Measurements from ENCODE around the gene NAXE. TPM values are rescaled to one million over a fixed set of nuclear protein-coding genes. Genes with fewer than 3 reads are reported as not detected.

NAXE gene
- polyA plus RNA-seq (2013, experiment 1 of 4): 55.8 TPM
- polyA plus RNA-seq (2013, experiment 2 of 4): 57.2 TPM
- polyA plus RNA-seq (2013, experiment 3 of 4): 53.3 TPM
- polyA plus RNA-seq (2013, experiment 4 of 4): 58.4 TPM

GRCh38 chr1:156591432-156592157 lies at the start of gene NAXE:
NAXE (plus strand) TSS chr1:156591776; CDS start chr1:156591805, 29 bp downstream.
- Histone ChIP-seq H3K4me1 (ENCODE audit: control insufficient read depth, insufficient read depth, low read length) (peaks cover 4% of the 10 kb centered on the region), H3K9me3 (ENCODE audit: control insufficient read depth, low read length) (no peaks in the 10 kb centered on the region), H3K4me3 (ENCODE audit: insufficient read depth, low read depth, low read length) (peak within 1 kb of the TSS; percentile 90), H3K27me3 (ENCODE audit: control insufficient read depth, insufficient read depth, low read length, poor library complexity, severe bottlenecking) (no peaks in the 10 kb centered on the region), H3K36me3 (ENCODE audit: control insufficient read depth, insufficient read depth, low read length) (peaks cover 29% of the 10 kb centered on the region), H3K27ac (ENCODE audit: insufficient read depth, low read depth, low read length, poor library complexity, severe bottlenecking) (peak within 1 kb of the TSS; percentile 18)
- 1% methylated on average over 60 of the region's 60 CpGs for WGBS, 2 experiments

GRCh38 chr1:156543066-156543465 lies 48.5 kb upstream of the NAXE start:
- Histone ChIP-seq H3K27ac (ENCODE audit: insufficient read depth, low read depth, low read length, poor library complexity, severe bottlenecking) (no peak overlapping the region), H3K9me3 (ENCODE audit: control insufficient read depth, low read length) (no peaks in the 10 kb centered on the region), H3K4me3 (ENCODE audit: insufficient read depth, low read depth, low read length) (no peak overlapping the region), H3K4me1 (ENCODE audit: control insufficient read depth, insufficient read depth, low read length) (no peaks in the 10 kb centered on the region), H3K27me3 (ENCODE audit: control insufficient read depth, insufficient read depth, low read length, poor library complexity, severe bottlenecking) (no peaks in the 10 kb centered on the region), H3K36me3 (ENCODE audit: control insufficient read depth, insufficient read depth, low read length) (peaks cover 20% of the 10 kb centered on the region)
- WGBS, 2 experiments: 96 to 98% methylated on average over 1 of the region's 1 CpG

- no peaks in the 10 kb centered on the region for H3K27me3 ChIP-seq (ENCODE audit: control insufficient read depth, insufficient read depth, low read length, poor library complexity, severe bottlenecking)
- H3K36me3 ChIP-seq (ENCODE audit: control insufficient read depth, insufficient read depth, low read length): peaks cover 15% of the 10 kb centered on the region
- H3K4me3 ChIP-seq (ENCODE audit: insufficient read depth, low read depth, low read length): no peak overlapping the region
- no peak overlapping the region for H3K27ac ChIP-seq (ENCODE audit: insufficient read depth, low read depth, low read length, poor library complexity, severe bottlenecking)
- 96 to 98% methylated on average over 3 of the region's 3 CpGs for WGBS, 2 experiments
- no peaks in the 10 kb centered on the region for H3K4me1 ChIP-seq (ENCODE audit: control insufficient read depth, insufficient read depth, low read length)
- H3K9me3 ChIP-seq (ENCODE audit: control insufficient read depth, low read length): no peaks in the 10 kb centered on the region
Measured at GRCh38 chr1:156544592-156545102, 46.9 kb upstream of the NAXE start.

- no peak overlapping the region for H3K4me3 ChIP-seq (ENCODE audit: insufficient read depth, low read depth, low read length)
- 89 to 92% methylated on average over 3 of the region's 3 CpGs for WGBS, 2 experiments
- H3K9me3 ChIP-seq (ENCODE audit: control insufficient read depth, low read length): no peaks in the 10 kb centered on the region
- H3K27me3 ChIP-seq (ENCODE audit: control insufficient read depth, insufficient read depth, low read length, poor library complexity, severe bottlenecking): no peaks in the 10 kb centered on the region
- H3K4me1 ChIP-seq (ENCODE audit: control insufficient read depth, insufficient read depth, low read length): no peaks in the 10 kb centered on the region
- no peak overlapping the region for H3K27ac ChIP-seq (ENCODE audit: insufficient read depth, low read depth, low read length, poor library complexity, severe bottlenecking)
- peaks cover 7% of the 10 kb centered on the region for H3K36me3 ChIP-seq (ENCODE audit: control insufficient read depth, insufficient read depth, low read length)
Measured at GRCh38 chr1:156546267-156546666, 45.3 kb upstream of the NAXE start.

GRCh38 chr1:156547434-156547833 lies 44.1 kb upstream of the NAXE start:
- no peaks in the 10 kb centered on the region for H3K4me1 ChIP-seq (ENCODE audit: control insufficient read depth, insufficient read depth, low read length)
- no peaks in the 10 kb centered on the region for H3K27me3 ChIP-seq (ENCODE audit: control insufficient read depth, insufficient read depth, low read length, poor library complexity, severe bottlenecking)
- WGBS, 2 experiments: 93 to 97% methylated on average over 3 to 4 of the region's 4 CpGs
- peaks cover 7% of the 10 kb centered on the region for H3K36me3 ChIP-seq (ENCODE audit: control insufficient read depth, insufficient read depth, low read length)
- H3K4me3 ChIP-seq (ENCODE audit: insufficient read depth, low read depth, low read length): no peak overlapping the region
- H3K27ac ChIP-seq (ENCODE audit: insufficient read depth, low read depth, low read length, poor library complexity, severe bottlenecking): no peak overlapping the region
- H3K9me3 ChIP-seq (ENCODE audit: control insufficient read depth, low read length): no peaks in the 10 kb centered on the region

GRCh38 chr1:156547982-156548381 lies 43.6 kb upstream of the NAXE start:
- Histone ChIP-seq H3K4me3 (ENCODE audit: insufficient read depth, low read depth, low read length) (no peak overlapping the region), H3K27me3 (ENCODE audit: control insufficient read depth, insufficient read depth, low read length, poor library complexity, severe bottlenecking) (no peaks in the 10 kb centered on the region), H3K36me3 (ENCODE audit: control insufficient read depth, insufficient read depth, low read length) (peaks cover 7% of the 10 kb centered on the region), H3K27ac (ENCODE audit: insufficient read depth, low read depth, low read length, poor library complexity, severe bottlenecking) (no peak overlapping the region), H3K9me3 (ENCODE audit: control insufficient read depth, low read length) (no peaks in the 10 kb centered on the region), H3K4me1 (ENCODE audit: control insufficient read depth, insufficient read depth, low read length) (no peaks in the 10 kb centered on the region)
- WGBS, 2 experiments: 94 to 96% methylated on average over 9 of the region's 9 CpGs

GRCh38 chr1:156549390-156549789 lies 42.2 kb upstream of the NAXE start:
- 89 to 90% methylated on average over 2 of the region's 2 CpGs for WGBS, 2 experiments
- Histone ChIP-seq H3K36me3 (ENCODE audit: control insufficient read depth, insufficient read depth, low read length) (peaks cover 12% of the 10 kb centered on the region), H3K9me3 (ENCODE audit: control insufficient read depth, low read length) (no peaks in the 10 kb centered on the region), H3K4me3 (ENCODE audit: insufficient read depth, low read depth, low read length) (no peak overlapping the region), H3K27ac (ENCODE audit: insufficient read depth, low read depth, low read length, poor library complexity, severe bottlenecking) (no peak overlapping the region), H3K27me3 (ENCODE audit: control insufficient read depth, insufficient read depth, low read length, poor library complexity, severe bottlenecking) (no peaks in the 10 kb centered on the region), H3K4me1 (ENCODE audit: control insufficient read depth, insufficient read depth, low read length) (no peaks in the 10 kb centered on the region)

- H3K36me3 ChIP-seq (ENCODE audit: control insufficient read depth, insufficient read depth, low read length): peaks cover 14% of the 10 kb centered on the region
Measured at GRCh38 chr1:156549831-156550230, 41.7 kb upstream of the NAXE start.

GRCh38 chr1:156550346-156550745 lies 41.2 kb upstream of the NAXE start:
- H3K4me3 ChIP-seq (ENCODE audit: insufficient read depth, low read depth, low read length): no peak overlapping the region

More at GRCh38 chr1:156549831-156550230, 41.7 kb upstream of the NAXE start:
- H3K4me1 ChIP-seq (ENCODE audit: control insufficient read depth, insufficient read depth, low read length): no peaks in the 10 kb centered on the region
- H3K27ac ChIP-seq (ENCODE audit: insufficient read depth, low read depth, low read length, poor library complexity, severe bottlenecking): no peak overlapping the region
- no peaks in the 10 kb centered on the region for H3K27me3 ChIP-seq (ENCODE audit: control insufficient read depth, insufficient read depth, low read length, poor library complexity, severe bottlenecking)
- 96 to 98% methylated on average over 1 of the region's 1 CpG for WGBS, 2 experiments
- H3K4me3 ChIP-seq (ENCODE audit: insufficient read depth, low read depth, low read length): no peak overlapping the region
- H3K9me3 ChIP-seq (ENCODE audit: control insufficient read depth, low read length): no peaks in the 10 kb centered on the region

GRCh38 chr1:156551066-156551643 lies 40.4 kb upstream of the NAXE start:
- Histone ChIP-seq H3K27me3 (ENCODE audit: control insufficient read depth, insufficient read depth, low read length, poor library complexity, severe bottlenecking) (no peaks in the 10 kb centered on the region), H3K36me3 (ENCODE audit: control insufficient read depth, insufficient read depth, low read length) (peaks cover 19% of the 10 kb centered on the region), H3K27ac (ENCODE audit: insufficient read depth, low read depth, low read length, poor library complexity, severe bottlenecking) (no peak overlapping the region), H3K4me1 (ENCODE audit: control insufficient read depth, insufficient read depth, low read length) (no peaks in the 10 kb centered on the region), H3K9me3 (ENCODE audit: control insufficient read depth, low read length) (no peaks in the 10 kb centered on the region), H3K4me3 (ENCODE audit: insufficient read depth, low read depth, low read length) (no peak overlapping the region)
- WGBS, 2 experiments: 92 to 95% methylated on average over 3 of the region's 3 CpGs

More at GRCh38 chr1:156550346-156550745, 41.2 kb upstream of the NAXE start:
- Histone ChIP-seq H3K9me3 (ENCODE audit: control insufficient read depth, low read length) (no peaks in the 10 kb centered on the region), H3K27me3 (ENCODE audit: control insufficient read depth, insufficient read depth, low read length, poor library complexity, severe bottlenecking) (no peaks in the 10 kb centered on the region), H3K4me1 (ENCODE audit: control insufficient read depth, insufficient read depth, low read length) (no peaks in the 10 kb centered on the region), H3K36me3 (ENCODE audit: control insufficient read depth, insufficient read depth, low read length) (peaks cover 14% of the 10 kb centered on the region), H3K27ac (ENCODE audit: insufficient read depth, low read depth, low read length, poor library complexity, severe bottlenecking) (no peak overlapping the region)
- WGBS, 2 experiments: 84% methylated on average over 5 of the region's 5 CpGs

All from ectodermal cell (in vitro differentiated cells).